SK-N-MC (cell line): ENCODE results near the gene CYTH2.

Experiments used
- EZH2 ChIP-seq: fragments of 200-600 bp; sonication (generic); IDR thresholded peaks from one replicate; pipeline ENCODE4 v1.6.1; 2017; ENCODE audit warnings: antibody characterized with exemption
- FOXP2 ChIP-seq: optimal IDR thresholded peaks from 2 replicates; pipeline ENCODE3; 2011; ENCODE audit warnings: mild to moderate bottlenecking, moderate library complexity; ENCODE audit not compliant: insufficient read depth; ENCODE audit errors: extremely low read length, control extremely low read depth
- POLR2AphosphoS5 ChIP-seq: IDR thresholded peaks from 2 replicates; pipeline ENCODE4 v1.6.1; 2012; ENCODE audit warnings: mild to moderate bottlenecking, low read depth, low read length, borderline replicate concordance

DNA sequence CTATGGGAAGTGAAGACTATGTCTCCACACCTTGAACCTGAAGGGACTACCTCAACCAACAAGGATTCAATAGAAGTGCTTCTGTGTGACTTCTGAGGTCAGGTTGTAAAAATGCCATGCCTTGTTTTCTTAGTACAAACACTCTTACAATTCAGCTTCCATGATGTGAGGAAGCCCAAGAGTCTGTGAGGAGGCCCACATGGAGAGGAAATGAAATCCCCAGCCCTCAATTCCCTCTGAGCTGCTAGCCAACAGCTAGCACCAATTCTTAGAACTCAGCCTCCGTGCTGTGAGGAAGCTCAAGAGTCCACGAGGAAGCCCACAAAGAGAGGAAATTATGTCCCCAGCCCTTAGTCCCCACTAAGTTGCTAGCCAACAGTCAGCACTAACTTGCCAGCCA, 55.1 kb downstream of the CYTH2 start:
- TF ChIP-seq EZH2 (no peak), POLR2AphosphoS5 (no peak), FOXP2 (no peak)
